ENCODE results near the gene NEO1. TPM values are rescaled to one million over a fixed set of nuclear protein-coding genes. Genes with fewer than 3 reads are reported as not detected.

Gene NEO1
- total and polyA plus RNA-seq, 2 of the 13 experiments (the other 11 are each of a cell fraction or from before 2014, with no cell fraction given): 8.4 to 11.0 TPM

- TF ChIP-seq MYNN (CRISPR knock-in tag; IDR thresholded peaks at IDR 0.05; ENCODE audit: low read depth) (no peak), ZNF446 (CRISPR knock-in tag; IDR thresholded peaks at IDR 0.05) (no peak)
These were observed 91.5 kb downstream of the NEO1 start (continued) for GRCh38 chr15:73143763-73144155.

GRCh38 chr15:73146419-73146818 lies 94.2 kb downstream of the NEO1 start:
- no peaks in the 10 kb centered on the region for H3K27me3 ChIP-seq (ENCODE audit: control insufficient read depth in 1 of 2, insufficient read depth in 2 of 2, low read length in 2 of 2)
- DNase-seq (ENCODE audit: low spot score): no peak
- no peaks in the 10 kb centered on the region for H4K20me1 ChIP-seq (ENCODE audit: insufficient read depth, low read length)
- no peaks in the 10 kb centered on the region for H3K79me2 ChIP-seq (ENCODE audit: insufficient read depth, low read length)
- in situ Hi-C loops (cut with HindIII; ENCODE audit: extremely low pct_ligation_motif_present, low pct_unique_long_range_greater_than_20kb) (no loop called here), intact Hi-C loops (cut with micrococcal nuclease; ENCODE audit: unreplicated experiment) (no loop called here)
- TF ChIP-seq ZSCAN21 (CRISPR knock-in tag; IDR thresholded peaks at IDR 0.05; ENCODE audit: borderline replicate concordance) (no peak), MIXL1 (CRISPR knock-in tag; IDR thresholded peaks at IDR 0.05) (no peak), SMYD3 (CRISPR knock-in tag; IDR thresholded peaks at IDR 0.05) (no peak)
- no peak overlapping the region for H3K9ac ChIP-seq (ENCODE audit: insufficient read depth, low read depth, low read length)
- no peak for FAIRE-seq
- no TSS peak for BruUV-seq (replicated peaks)
- no peak overlapping the region for H3K4me2 ChIP-seq (ENCODE audit: low read depth, low read length)
- ATAC-seq: no peak
- no peaks in the 10 kb centered on the region for H3K4me1 ChIP-seq (ENCODE audit: insufficient read depth, low read length)
- H3K9me3 ChIP-seq (ENCODE audit: low read length): no peaks in the 10 kb centered on the region; the same call in 1 of the 2 replicates
- H3K4me3 ChIP-seq (replicated peaks in 1 of 3; ENCODE audit: insufficient read depth in 1 of 3, low read depth in 2 of 3, low read length in 3 of 3): no peak overlapping the region
- H2AFZ ChIP-seq (ENCODE audit: low read length): no peak overlapping the region
- ChIA-PET POLR2A (no interaction called here), CTCF (ENCODE audit: low intra/inter-chr PET ratio, low total read pairs) (no interaction called here)
- H3K36me3 ChIP-seq (replicated peaks in 1 of 2; ENCODE audit: control insufficient read depth in 1 of 2, insufficient read depth in 2 of 2, low read length in 2 of 2): no peaks in the 10 kb centered on the region; a peak in 1 of 5 replicates
- no peak overlapping the region for H3K27ac ChIP-seq (ENCODE audit: extremely low read length, insufficient read depth, low read length)

GRCh38 chr15:73150831-73151230 lies 98.6 kb downstream of the NEO1 start:
- WGBS (ENCODE audit: low lambda C conversion rate): 90% methylated on average over 2 of the region's 2 CpGs
- H3K4me2 ChIP-seq (ENCODE audit: low read depth, low read length): no peak overlapping the region
- ChIA-PET POLR2A (no interaction called here), CTCF (ENCODE audit: low intra/inter-chr PET ratio, low total read pairs) (no interaction called here)
- in situ Hi-C loops (cut with HindIII; ENCODE audit: extremely low pct_ligation_motif_present, low pct_unique_long_range_greater_than_20kb) (no loop called here), intact Hi-C loops (cut with micrococcal nuclease; ENCODE audit: unreplicated experiment) (no loop called here)
- no peaks in the 10 kb centered on the region for H3K79me2 ChIP-seq (ENCODE audit: insufficient read depth, low read length)
- H3K4me3 ChIP-seq (replicated peaks in 1 of 3; ENCODE audit: insufficient read depth in 1 of 3, low read depth in 2 of 3, low read length in 3 of 3): no peak overlapping the region
- TF ChIP-seq ZNF703 (CRISPR knock-in tag; IDR thresholded peaks at IDR 0.05; ENCODE audit: borderline replicate concordance): no peak
- TF ChIP-seq HNF1B (CRISPR knock-in tag; IDR thresholded peaks at IDR 0.05): no peak
- TF ChIP-seq SNAPC4 (CRISPR knock-in tag; IDR thresholded peaks at IDR 0.05): no peak
- H4K20me1 ChIP-seq (ENCODE audit: insufficient read depth, low read length): no peaks in the 10 kb centered on the region
- H2AFZ ChIP-seq (ENCODE audit: low read length): no peak overlapping the region
- H3K4me1 ChIP-seq (ENCODE audit: insufficient read depth, low read length): no peaks in the 10 kb centered on the region
- H3K27me3 ChIP-seq (ENCODE audit: control insufficient read depth in 1 of 2, insufficient read depth in 2 of 2, low read length in 2 of 2): no peaks in the 10 kb centered on the region
- ATAC-seq (no peak), FAIRE-seq (no peak), DNase-seq (ENCODE audit: low spot score) (no peak)
- BruUV-seq (replicated peaks): no TSS peak
- H3K9ac ChIP-seq (ENCODE audit: insufficient read depth, low read depth, low read length): no peak overlapping the region
- peaks cover 16% of the 10 kb centered on the region for H3K9me3 ChIP-seq (ENCODE audit: low read length)
- H3K36me3 ChIP-seq (replicated peaks in 1 of 2; ENCODE audit: control insufficient read depth in 1 of 2, insufficient read depth in 2 of 2, low read length in 2 of 2): no peaks in the 10 kb centered on the region; a peak in 1 of 5 replicates
- no peak overlapping the region for H3K27ac ChIP-seq (ENCODE audit: extremely low read length, insufficient read depth, low read length)
